Measurements from ENCODE around the gene ESR2.
"Not testable (repeated sequence)": the region's sequence is repeated elsewhere in the genome, so short reads cannot be mapped to it uniquely, and the experiment has no call there.

The ESR2 gene

DNA sequence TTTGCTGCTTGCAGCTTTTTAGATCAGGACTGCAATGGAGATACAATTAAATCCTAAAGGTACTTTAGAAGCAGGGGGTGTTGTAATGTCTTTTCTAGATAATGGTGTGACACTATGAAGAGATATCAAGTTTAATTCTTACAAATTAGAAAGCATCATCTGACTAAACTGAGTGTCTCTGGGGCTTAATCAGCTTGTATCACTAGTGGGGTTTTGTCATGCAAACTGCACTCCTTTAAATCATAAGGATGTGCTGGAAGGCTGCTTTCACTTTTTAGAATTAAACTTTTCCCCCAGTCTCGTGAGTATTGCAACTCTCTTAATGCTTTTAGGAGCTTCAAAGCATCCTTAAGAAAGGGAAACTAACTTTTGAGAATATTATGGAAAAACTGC is 218.6 kb downstream of the ESR2 start:
- no peak for DNase-seq

GRCh38 chr14:64074961-64075612 is 219.1 kb downstream of the ESR2 start:
- no peak for DNase-seq

DNA sequence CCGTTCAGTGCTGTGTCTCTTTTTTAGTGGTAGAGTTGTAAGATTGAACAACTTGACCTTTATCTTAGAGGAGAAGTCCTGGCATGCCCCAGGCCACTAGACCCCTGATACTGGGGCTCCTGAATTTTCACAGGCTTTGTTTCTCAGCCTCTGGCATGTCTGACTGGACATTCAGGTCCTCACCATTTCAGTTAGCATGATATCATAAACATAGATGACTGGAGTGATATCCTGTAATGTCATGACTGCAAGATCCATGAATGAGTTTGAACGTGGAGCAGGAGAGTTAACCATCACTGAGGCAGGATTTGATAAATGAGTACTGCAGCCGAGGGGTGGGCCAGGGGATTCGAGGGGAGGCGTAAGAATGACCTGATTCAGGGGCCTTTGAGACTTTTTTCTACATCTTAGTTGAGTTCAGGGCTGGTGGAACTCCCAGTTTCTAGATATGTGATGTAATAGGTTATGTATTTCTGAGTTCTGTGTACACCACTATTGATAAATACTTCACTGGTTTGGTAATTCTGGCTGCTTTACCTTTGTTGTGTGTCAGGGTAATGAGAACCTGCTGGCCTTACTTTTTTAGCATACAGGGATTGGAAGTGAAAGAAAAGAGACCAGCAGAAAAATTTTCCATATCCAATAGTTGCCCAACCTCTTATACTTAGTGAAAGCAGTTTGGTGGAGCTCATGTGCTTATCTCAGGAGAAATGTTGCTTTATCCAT is 224.4 kb downstream of the ESR2 start:
- DNase-seq = no peak

- no peak for DNase-seq
Measured at GRCh38 chr14:64064447-64064846, 229.7 kb downstream of the ESR2 start.

GRCh38 chr14:64062381-64063115 is 231.6 kb downstream of the ESR2 start:
- no peak for DNase-seq

- DNase-seq = no peak
Measured at GRCh38 chr14:64061706-64062105, 232.5 kb downstream of the ESR2 start.

GRCh38 chr14:64061115-64061514 is 233.1 kb downstream of the ESR2 start:
- DNase-seq = no peak

DNA sequence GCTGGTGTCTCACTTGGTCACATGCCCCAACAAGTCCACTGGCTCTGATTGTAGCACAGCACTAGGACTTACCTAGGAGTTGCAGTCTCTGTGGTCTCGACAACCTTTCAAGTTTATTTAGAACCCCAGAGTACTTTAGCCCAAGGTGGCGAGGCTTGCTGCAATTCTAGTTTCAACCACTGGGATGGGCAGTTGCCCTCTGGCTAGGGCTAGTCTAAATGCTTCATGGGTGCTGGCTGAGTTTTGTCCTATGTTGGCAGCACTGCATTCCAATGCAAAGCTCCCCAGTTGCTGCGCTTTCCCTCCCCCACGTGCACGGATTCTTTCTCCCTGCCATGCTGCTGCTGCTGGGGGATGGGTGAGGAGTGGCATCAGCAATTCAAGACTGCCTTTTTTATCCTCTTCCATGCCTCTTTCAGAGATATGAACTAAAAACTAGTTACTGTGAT is 233.5 kb downstream of the ESR2 start:
- no peak for DNase-seq

DNA sequence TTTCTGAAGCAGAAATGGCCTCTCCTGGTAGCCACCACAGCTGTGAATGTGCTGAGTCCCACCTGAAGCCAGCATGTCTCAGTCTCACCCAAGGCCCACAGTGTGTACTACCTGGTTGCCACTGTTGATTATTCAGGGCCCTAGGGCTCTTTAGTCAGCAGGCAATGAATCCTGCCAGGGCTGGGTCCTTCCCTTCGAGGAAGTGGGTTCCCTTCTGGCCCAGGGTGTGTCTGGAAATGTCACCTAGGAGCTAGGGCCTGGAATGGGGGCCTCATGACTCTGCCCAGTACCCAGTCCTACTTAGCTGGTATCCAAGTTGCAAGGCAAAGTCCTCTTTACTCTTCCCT is 234.0 kb downstream of the ESR2 start:
- DNase-seq = no peak

- DNase-seq = no peak
Measured at GRCh38 chr14:64059454-64060198, 234.5 kb downstream of the ESR2 start.

DNA sequence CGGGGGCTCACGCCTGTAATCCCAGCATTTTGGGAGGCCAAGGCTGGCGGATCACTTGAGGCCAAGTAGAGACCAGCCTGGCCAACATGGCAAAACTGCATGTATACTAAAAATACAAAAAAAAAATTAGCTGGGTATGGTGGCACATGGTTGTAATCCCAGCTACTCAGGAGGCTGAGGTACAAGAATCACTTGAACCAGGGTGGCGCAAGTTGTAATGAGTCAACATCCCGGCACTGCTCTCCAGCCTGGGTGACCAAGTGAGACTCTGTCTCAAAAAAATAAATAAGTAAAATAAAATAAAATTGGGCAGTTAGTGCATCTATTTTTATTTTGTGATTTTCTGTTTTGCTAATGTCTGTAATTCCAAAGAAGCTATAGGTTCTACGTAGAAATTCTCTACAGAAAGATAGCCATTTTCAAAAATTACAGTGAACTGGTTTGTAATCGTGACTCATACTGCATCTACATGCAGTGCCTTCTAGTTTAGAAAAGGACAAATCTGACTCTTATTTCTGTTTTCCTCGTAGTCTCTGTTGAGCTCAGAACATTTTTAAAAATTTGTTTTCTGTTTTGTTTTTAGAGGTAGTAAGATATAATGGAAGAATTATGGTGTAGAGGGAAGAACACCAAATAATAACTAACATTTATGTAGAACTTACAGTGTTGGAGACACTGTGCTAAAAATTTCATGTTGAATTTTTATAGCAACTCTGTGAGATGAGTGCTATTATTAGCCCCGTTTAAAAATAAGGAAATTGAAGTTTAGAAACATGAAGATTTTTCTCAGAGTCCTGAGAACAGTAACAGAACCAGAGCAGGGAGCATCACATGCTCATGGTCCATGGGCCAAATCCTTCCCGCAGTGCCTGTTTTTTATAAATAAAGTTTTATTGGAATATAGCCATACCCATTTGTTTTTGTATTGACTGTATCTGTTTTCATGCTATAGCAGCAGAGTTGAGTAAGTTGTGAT is 240.2 kb downstream of the ESR2 start:
- no peak for DNase-seq

GRCh38 chr14:64049616-64050381 is 244.4 kb downstream of the ESR2 start:
- no peak for DNase-seq

DNA sequence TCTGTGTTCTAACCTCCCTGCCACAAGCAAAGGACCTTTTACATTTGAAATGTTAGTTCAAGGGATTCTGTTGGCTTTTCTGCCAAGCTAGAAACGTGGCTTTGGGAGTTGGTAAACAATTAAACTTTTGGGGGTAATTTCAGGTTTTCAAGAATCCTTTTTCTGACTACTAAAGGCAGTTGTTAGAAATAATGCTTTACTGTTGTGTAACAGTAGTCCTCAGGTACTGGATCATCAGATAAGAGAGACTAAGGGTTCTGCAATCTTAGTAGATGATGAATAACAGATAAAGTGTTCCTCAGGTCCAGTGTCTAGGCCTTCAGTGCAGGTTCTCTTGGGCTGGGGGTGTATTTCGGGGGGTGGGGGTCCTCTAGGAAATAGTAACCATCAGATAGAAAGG is 249.1 kb downstream of the ESR2 start:
- no peak for DNase-seq

- not testable (repeated sequence) for DNase-seq
Measured at GRCh38 chr14:64043296-64043695, 250.9 kb downstream of the ESR2 start.

GRCh38 chr14:64040044-64040443 is 254.1 kb downstream of the ESR2 start:
- no peak for DNase-seq

GRCh38 chr14:64038841-64039542 is 255.2 kb downstream of the ESR2 start:
- DNase-seq = no peak

GRCh38 chr14:64037869-64038745 is 256.1 kb downstream of the ESR2 start:
- DNase-seq = not testable (repeated sequence)

DNA sequence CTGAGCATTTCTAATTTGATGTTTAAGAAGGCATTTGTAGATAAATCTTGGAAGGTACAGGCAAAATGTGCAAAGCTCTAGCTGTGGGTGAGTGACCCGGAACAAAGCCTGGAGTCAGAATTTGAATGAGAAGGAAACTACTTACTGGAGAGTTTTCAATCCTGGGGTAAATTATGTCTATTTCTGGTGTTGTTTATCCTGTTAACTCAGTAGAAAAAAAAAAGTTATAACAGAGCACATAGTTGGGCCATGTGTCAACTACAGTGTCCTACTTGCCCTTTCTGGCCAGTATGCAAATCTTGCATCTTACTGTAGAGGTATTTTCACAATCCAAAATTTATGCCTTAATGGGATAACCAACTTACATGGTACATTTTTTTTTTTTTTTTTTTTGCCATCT is 259.0 kb downstream of the ESR2 start:
- no peak for DNase-seq
